ENCODE measurements around the gene GMCL1. TPM values are rescaled to one million over a fixed set of nuclear protein-coding genes. Genes with fewer than 3 reads are reported as not detected.
A peak's percentile ranks its signal among the peaks of the same experiment; 100 is the strongest.

The GMCL1 gene
- total and polyA plus RNA-seq, 2 of the 13 experiments (the other 11 are each of a cell fraction or from before 2014, with no cell fraction given) = 18.7 to 24.0 TPM

GRCh38 chr2:69889302-69889701 lies 59.8 kb downstream of the GMCL1 start (continued):
- no peak for TF ChIP-seq PAXIP1 (CRISPR knock-in tag; conservative IDR thresholded peaks at IDR 0.05)
- no peak for TF ChIP-seq MYPOP (CRISPR knock-in tag; IDR thresholded peaks at IDR 0.05)
- peak; percentile 53 for TF ChIP-seq ZMYM3 (CRISPR knock-in tag; IDR thresholded peaks at IDR 0.05)
- no peak for TF ChIP-seq PTBP1 (IDR thresholded peaks at IDR 0.05; ENCODE audit: low read depth, low read length, poor library complexity, severe bottlenecking)
- TF ChIP-seq TCF12 (IDR thresholded peaks at IDR 0.05) = no peak
- TF ChIP-seq TCF12 (CRISPR knock-in tag; IDR thresholded peaks at IDR 0.05) = no peak

- no peaks in the 10 kb centered on the region for H4K20me1 ChIP-seq (ENCODE audit: insufficient read depth, low read length)
- no peak for ATAC-seq
- BruUV-seq (replicated peaks) = no TSS peak
- H3K4me1 ChIP-seq (ENCODE audit: insufficient read depth, low read length) = peaks cover 24% of the 10 kb centered on the region
- peaks cover 5% of the 10 kb centered on the region; the same call in 1 of the 2 replicates for H3K9me3 ChIP-seq (ENCODE audit: low read length)
- H3K4me3 ChIP-seq (replicated peaks in 1 of 3; ENCODE audit: insufficient read depth in 1 of 3, low read depth in 2 of 3, low read length in 3 of 3) = no peak overlapping the region
- peaks cover under 1 to 1% of the 10 kb centered on the region in 2 experiments; a peak in 3 of 5 replicates for H3K36me3 ChIP-seq (replicated peaks in 1 of 2; ENCODE audit: control insufficient read depth in 1 of 2, insufficient read depth in 2 of 2, low read length in 2 of 2)
- no peaks in the 10 kb centered on the region; a peak in 2 of 5 replicates for H3K27me3 ChIP-seq (ENCODE audit: control insufficient read depth in 1 of 2, insufficient read depth in 2 of 2, low read length in 2 of 2)
- ChIA-PET CTCF (ENCODE audit: low intra/inter-chr PET ratio, low total read pairs) (no interaction called here), POLR2A (interaction anchor here (1.4 kb wide), 1 partner anchor 24 kb away, joined by 4 read pairs; the partner anchor contains the start of gene MXD1)
- 0% methylated on average over 1 of the region's 1 CpG for WGBS (ENCODE audit: low lambda C conversion rate)
- peak; percentile 4 for FAIRE-seq
- no peak overlapping the region for H3K9ac ChIP-seq (ENCODE audit: insufficient read depth, low read depth, low read length)
- H3K79me2 ChIP-seq (ENCODE audit: insufficient read depth, low read length) = peaks cover 18% of the 10 kb centered on the region
- in situ Hi-C loops (cut with HindIII; ENCODE audit: extremely low pct_ligation_motif_present, low pct_unique_long_range_greater_than_20kb) = no loop called here
- H3K27ac ChIP-seq (ENCODE audit: extremely low read length, insufficient read depth, low read length) = no peak overlapping the region
- DNase-seq (ENCODE audit: low spot score) = no peak
- H2AFZ ChIP-seq (ENCODE audit: low read length) = no peak overlapping the region
- H3K4me2 ChIP-seq (ENCODE audit: low read depth, low read length) = peak overlapping the region; percentile 33
- intact Hi-C loops (cut with micrococcal nuclease; ENCODE audit: unreplicated experiment) = loop anchor here (5.0 kb wide), 1 partner anchor 169 kb away; no protein-coding TSS in a partner anchor
- TF ChIP-seq MTA1 (CRISPR knock-in tag; IDR thresholded peaks at IDR 0.05; ENCODE audit: borderline replicate concordance) (no peak), PHF5A (CRISPR knock-in tag; IDR thresholded peaks at IDR 0.05; ENCODE audit: low read depth, unreplicated experiment) (no peak), RBM39 (IDR thresholded peaks at IDR 0.05; ENCODE audit: low read depth, low read length, poor library complexity, severe bottlenecking) (no peak), IKZF1 (IDR thresholded peaks at IDR 0.05) (no peak), ZNF572 (CRISPR knock-in tag; IDR thresholded peaks at IDR 0.05) (no peak), XRCC5 (optimal IDR thresholded peaks at IDR 0.05; ENCODE audit: low read length) (no peak), FOXK1 (CRISPR knock-in tag; IDR thresholded peaks at IDR 0.05; ENCODE audit: borderline replicate concordance, low read depth) (no peak), ZNF138 (CRISPR knock-in tag; IDR thresholded peaks at IDR 0.05; ENCODE audit: low read depth) (no peak), ZNF749 (CRISPR knock-in tag; IDR thresholded peaks at IDR 0.05; ENCODE audit: borderline replicate concordance) (no peak), GMEB2 (CRISPR knock-in tag; IDR thresholded peaks at IDR 0.05; ENCODE audit: low read depth) (no peak), IKZF5 (CRISPR knock-in tag; IDR thresholded peaks at IDR 0.05) (no peak)
Measured at GRCh38 chr2:69890881-69891280, 61.4 kb downstream of the GMCL1 start.
